NB4 (cell line): ENCODE measurements around the gene MRPL36.
A peak's percentile ranks its signal among the peaks of the same experiment; 100 is the strongest.

Source experiments
- DNase-seq: peaks from one replicate; pipeline ENCODE4 v3.0.0; 2010; ENCODE audit warnings: low read depth
- H3K4me3 ChIP-seq: one replicate; pipeline ENCODE4 v1.5.1; 2011; ENCODE audit warnings: mild to moderate bottlenecking, low read depth, low read length, moderate library complexity
- MYC ChIP-seq: IDR thresholded peaks from 2 replicates; pipeline ENCODE4 v1.6.1; 2011; ENCODE audit warnings: low read depth, low read length
- POLR2A ChIP-seq: IDR thresholded peaks from 2 replicates; pipeline ENCODE4 v1.6.1; 2011; ENCODE audit warnings: mild to moderate bottlenecking; ENCODE audit not compliant: insufficient read length; ENCODE audit errors: extremely low read depth
- TF ChIP-seq, protein P1 (sequence below): IDR thresholded peaks from one replicate; pipeline ENCODE4 v1.5.1; 2012; ENCODE audit warnings: low read depth, low read length
- TF ChIP-seq, protein P2 (sequence below): IDR thresholded peaks from 2 replicates; pipeline ENCODE4 v1.6.1; 2011; ENCODE audit warnings: low read depth, low read length

MRPL36 gene

DNA sequence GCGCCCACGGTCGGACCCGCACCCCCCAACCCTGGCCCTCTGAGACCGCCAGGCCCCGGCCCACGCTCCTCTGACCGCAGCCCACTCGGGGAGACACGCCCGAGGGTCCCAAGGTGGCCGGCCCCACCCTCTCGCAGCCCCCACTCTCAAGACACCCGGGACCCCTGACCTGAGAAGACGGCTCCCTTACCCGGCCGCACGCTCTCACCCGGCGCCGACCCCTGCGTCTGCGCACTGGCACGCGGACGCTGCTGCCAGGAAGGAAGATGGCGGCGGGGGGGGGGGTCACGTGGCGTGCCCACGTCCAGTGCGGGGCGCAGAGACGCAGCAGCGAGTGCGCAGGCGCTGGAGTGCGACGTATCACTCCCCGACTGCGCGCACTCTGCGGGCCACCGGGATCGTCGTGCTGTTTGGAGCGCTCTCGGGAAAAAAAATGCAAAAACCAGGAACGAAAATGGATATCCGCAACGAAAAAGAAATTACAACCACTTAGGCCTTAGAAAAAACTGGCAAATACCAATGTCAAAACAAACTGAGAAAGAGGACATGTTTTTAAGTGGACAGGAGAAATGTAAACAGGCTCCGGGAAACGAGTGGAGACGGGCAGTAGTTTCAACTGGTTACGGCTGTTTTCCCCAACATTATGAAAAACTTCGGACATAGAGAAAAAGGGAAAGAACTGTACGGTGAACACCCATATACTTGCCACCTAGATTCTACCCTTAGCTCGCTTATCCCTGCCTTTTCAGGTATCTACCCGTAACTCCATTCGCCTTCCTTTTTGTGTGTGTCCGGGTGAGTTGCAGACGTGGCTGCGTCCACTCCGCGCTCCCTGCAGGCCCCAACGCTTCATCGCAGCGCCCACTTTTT, at the start of gene MRPL36:
TSS of gene MRPL36 (minus strand) at position 236 of the 870 bp plus-strand sequence. CDS start 902 bp downstream, outside the sequence.
- peak; percentile 96 for DNase-seq
- TF ChIP-seq, protein P1, sequence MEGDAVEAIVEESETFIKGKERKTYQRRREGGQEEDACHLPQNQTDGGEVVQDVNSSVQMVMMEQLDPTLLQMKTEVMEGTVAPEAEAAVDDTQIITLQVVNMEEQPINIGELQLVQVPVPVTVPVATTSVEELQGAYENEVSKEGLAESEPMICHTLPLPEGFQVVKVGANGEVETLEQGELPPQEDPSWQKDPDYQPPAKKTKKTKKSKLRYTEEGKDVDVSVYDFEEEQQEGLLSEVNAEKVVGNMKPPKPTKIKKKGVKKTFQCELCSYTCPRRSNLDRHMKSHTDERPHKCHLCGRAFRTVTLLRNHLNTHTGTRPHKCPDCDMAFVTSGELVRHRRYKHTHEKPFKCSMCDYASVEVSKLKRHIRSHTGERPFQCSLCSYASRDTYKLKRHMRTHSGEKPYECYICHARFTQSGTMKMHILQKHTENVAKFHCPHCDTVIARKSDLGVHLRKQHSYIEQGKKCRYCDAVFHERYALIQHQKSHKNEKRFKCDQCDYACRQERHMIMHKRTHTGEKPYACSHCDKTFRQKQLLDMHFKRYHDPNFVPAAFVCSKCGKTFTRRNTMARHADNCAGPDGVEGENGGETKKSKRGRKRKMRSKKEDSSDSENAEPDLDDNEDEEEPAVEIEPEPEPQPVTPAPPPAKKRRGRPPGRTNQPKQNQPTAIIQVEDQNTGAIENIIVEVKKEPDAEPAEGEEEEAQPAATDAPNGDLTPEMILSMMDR = no peak
- TF ChIP-seq MYC (peak; percentile 93), POLR2A (peak; percentile 88)
- TF ChIP-seq, protein P2, sequence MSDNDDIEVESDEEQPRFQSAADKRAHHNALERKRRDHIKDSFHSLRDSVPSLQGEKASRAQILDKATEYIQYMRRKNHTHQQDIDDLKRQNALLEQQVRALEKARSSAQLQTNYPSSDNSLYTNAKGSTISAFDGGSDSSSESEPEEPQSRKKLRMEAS = peak; percentile 98
- H3K4me3 ChIP-seq = peak within 1 kb of the TSS; percentile 86

DNA sequence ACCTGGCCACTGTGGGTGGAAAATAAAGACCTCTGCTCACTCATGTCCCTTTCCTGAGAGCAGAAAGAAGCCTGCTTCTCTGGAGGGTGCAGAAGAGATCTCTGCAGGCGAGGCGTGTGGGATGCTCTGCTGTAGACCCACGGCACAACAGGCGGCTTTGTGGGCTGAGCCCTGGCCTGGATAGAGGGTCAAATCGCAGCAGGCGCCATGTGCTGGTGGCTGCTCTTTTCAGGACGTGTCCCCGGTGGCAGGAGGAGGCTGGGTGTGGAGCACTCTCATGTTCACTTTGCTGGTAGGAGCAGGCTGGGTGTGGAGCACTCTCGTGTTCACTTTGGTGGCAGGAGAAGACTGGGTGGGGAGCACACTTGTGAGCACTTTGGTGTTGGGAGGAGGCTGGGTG, 48.0 kb upstream of the MRPL36 start:
- no peak overlapping the region for H3K4me3 ChIP-seq
- DNase-seq = no peak
- TF ChIP-seq, protein P1 = no peak
- TF ChIP-seq POLR2A = no peak
- TF ChIP-seq, protein P2 = no peak
- no peak for TF ChIP-seq MYC

DNA sequence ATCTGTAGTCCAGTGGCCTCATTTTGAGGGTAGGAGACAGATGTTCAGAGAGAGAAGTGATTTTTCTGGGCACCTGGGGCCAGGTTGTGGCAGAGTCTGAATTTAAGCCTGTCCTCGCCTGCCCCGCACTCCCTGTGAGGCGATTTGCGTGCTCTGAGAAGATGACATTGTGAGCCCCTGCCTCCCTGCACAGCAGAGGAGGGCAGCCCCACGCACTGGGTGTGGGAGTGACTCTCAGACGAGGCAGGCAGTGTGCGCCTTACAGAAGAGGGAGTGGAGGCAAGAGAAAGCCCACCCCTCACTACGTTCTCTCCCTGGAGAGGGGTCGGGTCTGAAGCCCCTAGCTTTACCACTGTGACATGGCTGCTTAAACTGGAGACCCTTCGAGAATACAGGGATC, 47.4 kb upstream of the MRPL36 start:
- no peak overlapping the region for H3K4me3 ChIP-seq
- DNase-seq = no peak
- TF ChIP-seq, protein P1 = no peak
- TF ChIP-seq POLR2A (no peak), MYC (no peak)
- TF ChIP-seq, protein P2 = no peak

DNA sequence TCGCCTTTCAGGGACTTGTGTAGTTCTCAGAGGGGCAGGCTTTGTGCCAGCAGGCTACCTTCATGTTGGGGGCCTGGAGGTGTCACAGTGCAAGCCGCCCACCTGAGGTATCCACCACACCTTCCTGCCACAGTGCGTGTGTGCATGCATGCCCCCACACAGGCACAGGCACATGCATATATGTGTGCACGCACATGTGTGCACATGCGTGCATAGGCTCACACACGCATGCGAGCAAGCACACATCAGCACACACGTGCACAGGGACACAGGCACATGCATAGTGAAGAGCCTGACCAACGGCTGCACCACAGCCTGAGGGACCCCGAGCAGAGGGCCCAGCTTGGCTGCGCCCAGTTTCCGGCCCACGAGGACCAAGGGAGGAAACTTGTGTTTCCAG, 46.9 kb upstream of the MRPL36 start:
- no peak overlapping the region for H3K4me3 ChIP-seq
- no peak for DNase-seq
- TF ChIP-seq POLR2A = no peak
- TF ChIP-seq, protein P1 = no peak
- TF ChIP-seq MYC = no peak
- TF ChIP-seq, protein P2 = no peak

DNA sequence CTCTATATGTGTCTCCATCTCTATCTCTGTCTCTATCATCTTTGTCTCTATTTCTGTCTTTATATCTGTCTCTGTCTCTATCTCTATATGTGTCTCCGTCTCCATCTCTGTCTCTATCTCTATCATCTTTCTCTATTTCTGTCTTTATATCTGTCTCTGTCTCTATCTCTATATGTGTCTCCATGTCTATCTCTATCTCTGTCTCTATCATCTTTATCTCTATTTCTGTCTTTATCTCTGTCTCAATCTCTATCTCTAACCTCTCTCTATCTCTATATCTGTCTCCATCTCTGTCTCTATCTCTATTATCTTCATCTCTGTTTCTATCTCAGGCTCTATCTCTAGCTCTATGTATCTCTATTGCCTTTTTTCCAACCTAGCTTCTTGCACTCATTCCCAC, 46.1 kb upstream of the MRPL36 start:
- TF ChIP-seq MYC (no peak), POLR2A (no peak)
- TF ChIP-seq, protein P1 = no peak
- TF ChIP-seq, protein P2 = no peak
- H3K4me3 ChIP-seq = no peak overlapping the region
- DNase-seq = no peak
